HepG2 (cell line): ENCODE results near the gene INPP4B. TPM values are rescaled to one million over a fixed set of nuclear protein-coding genes. Genes with fewer than 3 reads are reported as not detected.

ENCODE experiments used
- ATAC-seq: fragments of 200-7000 bp; cut with Tn5 transposase; 3 replicates; pipeline ENCODE4 v1.9.1; 2020; ENCODE audit warnings: mild to moderate bottlenecking, moderate library complexity
- BruUV-seq: library from RNA; stranded (reverse); fragments of 400-500 nt; replicated peaks from 2 replicates; lab custom pipeline; 2021; lab: Mats Ljungman, UMichigan
- CTCF ChIA-PET: fragments of 300-600 bp; formaldehyde crosslinking; extraction: SDS; loops from one replicate; lab custom pipeline; 2021; ENCODE audit warnings: low total read pairs, inconsistent platforms, low intra/inter-chr PET ratio; lab: Yijun Ruan, JAX
- POLR2A ChIA-PET: fragments of 350-600 bp; sonication (Branson Sonifier 250); formaldehyde crosslinking; loops from one replicate; lab custom pipeline; 2020; ENCODE audit warnings: antibody characterized with exemption, inconsistent platforms; lab: Yijun Ruan, JAX
- DNase-seq: peaks from one replicate; pipeline ENCODE4 v3.0.0-alpha.2; 2015; ENCODE audit warnings: low spot score
- FAIRE-seq: peaks from 3 replicates; lab custom pipeline; 2011; peaks lifted over from hg19 to GRCh38; lab: Jason Lieb, UNC
- H2AFZ ChIP-seq: one replicate; pipeline ENCODE4 v1.6.1; 2011; ENCODE audit warnings: low read length, inconsistent platforms
- H3K27ac ChIP-seq: fragments of 300-600 bp; 3 replicates; pipeline ENCODE4 v1.8.0; 2011; ENCODE audit warnings: mixed run types, mild to moderate bottlenecking, mixed read lengths, low read length, inconsistent platforms; ENCODE audit not compliant: insufficient read depth; ENCODE audit errors: extremely low read length
- H3K27me3 ChIP-seq, 2 experiments: fragments of 200-600 bp in 1 of 2; 2 replicates in 1 of 2; 3 replicates in 1 of 2; pipeline versions ENCODE4 v1.6.0 to v1.8.0; 2011; ENCODE audit warnings: low read length in 2 of 2, mild to moderate bottlenecking in 2 of 2, moderate library complexity in 2 of 2, inconsistent platforms in 1 of 2; ENCODE audit not compliant: insufficient read depth in 2 of 2, control insufficient read depth in 1 of 2
- H3K36me3 ChIP-seq, 2 experiments: fragments of 200-600 bp in 1 of 2; replicated peaks in 1 of 2; 2 replicates in 1 of 2; 3 replicates in 1 of 2; pipeline versions ENCODE4 v1.5.1 to v1.8.0; 2011; ENCODE audit warnings: low read length in 2 of 2, inconsistent platforms in 1 of 2; ENCODE audit not compliant: insufficient read depth in 2 of 2, control insufficient read depth in 1 of 2
- H3K4me1 ChIP-seq: 2 replicates; pipeline ENCODE4 v1.5.1; 2012; ENCODE audit warnings: low read length, inconsistent platforms; ENCODE audit not compliant: insufficient read depth
- H3K4me2 ChIP-seq: 2 replicates; pipeline ENCODE4 v1.6.0; 2011; ENCODE audit warnings: low read depth, low read length, inconsistent platforms
- H3K4me3 ChIP-seq, 3 experiments: fragments of 200-600 bp in 1 of 3; sonication (generic), shearing (Covaris generic) in 1 of 3; replicated peaks in 1 of 3; 2 replicates each; pipeline ENCODE4 v1.5.1; 2011 to 2016; ENCODE audit warnings: low read length in 3 of 3, inconsistent platforms in 2 of 3, low read depth in 2 of 3, mild to moderate bottlenecking in 2 of 3, control low read depth in 1 of 3, mixed read lengths in 1 of 3; ENCODE audit not compliant: insufficient read depth in 1 of 3
- H3K79me2 ChIP-seq: one replicate; pipeline ENCODE4 v1.6.1; 2011; ENCODE audit warnings: low read length, inconsistent platforms; ENCODE audit not compliant: insufficient read depth
- H3K9ac ChIP-seq: 2 replicates; pipeline ENCODE4 v1.6.0; 2011; ENCODE audit warnings: mild to moderate bottlenecking, low read depth, low read length, inconsistent platforms; ENCODE audit not compliant: insufficient read depth
- H3K9me3 ChIP-seq: 2 replicates; pipeline ENCODE4 v1.5.1; 2012; ENCODE audit warnings: mild to moderate bottlenecking, low read length
- H4K20me1 ChIP-seq: 2 replicates; pipeline ENCODE4 v1.6.0; 2011; ENCODE audit warnings: inconsistent platforms, mild to moderate bottlenecking, low read length, moderate library complexity; ENCODE audit not compliant: insufficient read depth
- DBP ChIP-seq: sonication (generic); formaldehyde crosslinking; IDR thresholded peaks from 2 replicates; pipeline ENCODE4 v1.4.0; 2020; ENCODE audit warnings: missing genetic modification reagents; ENCODE audit errors: not compliant biosample characterization
- FOXP1 ChIP-seq, 2 experiments: fragments of 450-650 bp in 1 of 2; IDR thresholded peaks; 2 replicates each; pipeline ENCODE4 v1.6.1; 2017 to 2018; ENCODE audit warnings: antibody characterized with exemption in 1 of 2
- GATA4 ChIP-seq: sonication (generic); IDR thresholded peaks from 2 replicates; pipeline ENCODE4 v1.6.1; 2016; ENCODE audit warnings: antibody characterized with exemption, low read depth, borderline replicate concordance
- GATAD1 ChIP-seq: IDR thresholded peaks from 2 replicates; pipeline ENCODE4 v1.6.1; 2016; ENCODE audit warnings: missing genetic modification reagents, missing compliant biosample characterization
- SMAD3 ChIP-seq: sonication (generic); formaldehyde crosslinking; IDR thresholded peaks from 2 replicates; pipeline ENCODE4 v1.4.0; 2020; ENCODE audit warnings: missing genetic modification reagents
- ZBTB49 ChIP-seq: sonication (generic); formaldehyde crosslinking; IDR thresholded peaks from 2 replicates; pipeline ENCODE4 v1.4.0; 2020; ENCODE audit warnings: missing genetic modification reagents, borderline replicate concordance
- ZNF564 ChIP-seq: sonication (generic); formaldehyde crosslinking; IDR thresholded peaks from 2 replicates; pipeline ENCODE4 v1.8.1; 2023; ENCODE audit warnings: mild to moderate bottlenecking, missing genetic modification reagents
- ZNF777 ChIP-seq: sonication (generic); formaldehyde crosslinking; IDR thresholded peaks from 2 replicates; pipeline ENCODE4 v1.4.0; 2020; ENCODE audit warnings: missing genetic modification reagents
- WGBS: methylation state at CpG from one replicate; pipeline ENCODE4 v1.1.6; 2017; ENCODE audit warnings: low lambda C conversion rate; 5-methylcytosine and 5-hydroxymethylcytosine counted together
- in situ Hi-C: cut with HindIII; loops from 2 replicates; pipeline ENCODE4 v1.10.0; 2017; ENCODE audit warnings: low pct_unique_long_range_greater_than_20kb; ENCODE audit not compliant: extremely low pct_ligation_motif_present
- intact Hi-C: fragments of 100-400 bp; cut with micrococcal nuclease; formaldehyde crosslinking; loops from one replicate; pipeline ENCODE4 v1.10.0; 2022; ENCODE audit not compliant: unreplicated experiment
- polyA plus RNA-seq, 8 experiments: library from polyadenylated mRNA; depleted of rRNA in 3 of 8; stranded (reverse) in 7 of 8; unstranded in 1 of 8; fragments of >200 nt; fragmentation: Illumina TruSeq in 4 of 8; extraction: Trizol in 4 of 8; gene quantifications; 2 replicates each; pipeline versions ENCODE4 v1.2.1 to v1.2.3, GENCODE V29; 2011 to 2016; ENCODE audit warnings: low read depth in 4 of 8, missing spikeins in 1 of 8, mixed read lengths in 1 of 8; ENCODE audit not compliant: insufficient read depth in 1 of 8
- total RNA-seq, 5 experiments: library from RNA; depleted of rRNA; stranded (reverse); fragments of >200 nt; fragmentation: Illumina TruSeq; extraction: Trizol; gene quantifications; 2 replicates each; pipeline ENCODE4 v1.2.3, GENCODE V29; 2016; ENCODE audit warnings: low read depth in 1 of 5

Gene INPP4B
- total and polyA plus RNA-seq, 2 of the 13 experiments (the other 11 are each of a cell fraction or from before 2014, with no cell fraction given): not detected

GRCh38 chr4:142156256-142156655 is 689.8 kb downstream of the INPP4B start (continued):
- TF ChIP-seq ZBTB49: no peak

- H3K4me3 ChIP-seq: no peak overlapping the region
- in situ Hi-C loops: no loop called here
- H3K9me3 ChIP-seq: no peaks in the 10 kb centered on the region
- POLR2A ChIA-PET: no interaction called here
- TF ChIP-seq SMAD3: no peak
- no peak for TF ChIP-seq FOXP1 (IDR thresholded peaks at IDR 0.05)
- no peak for TF ChIP-seq FOXP1 (CRISPR knock-in tag; IDR thresholded peaks at IDR 0.05)
- no peak for TF ChIP-seq ZNF564
- TF ChIP-seq DBP (CRISPR knock-in tag): no peak
- TF ChIP-seq ZNF777 (CRISPR knock-in tag): no peak
- TF ChIP-seq GATAD1 (CRISPR knock-in tag): no peak
- no peak for TF ChIP-seq GATA4
- TF ChIP-seq, all 625 proteins: peak for 0
- no peak for ATAC-seq
- CTCF ChIA-PET: no interaction called here
- 2% methylated on average over 2 of the region's 2 CpGs for WGBS
- Histone ChIP-seq H3K27me3 (no peaks in the 10 kb centered on the region; a peak in 1 of 5 replicates), H3K36me3 (no peaks in the 10 kb centered on the region), H3K9ac (no peak overlapping the region), H4K20me1 (no peaks in the 10 kb centered on the region), H3K4me1 (no peaks in the 10 kb centered on the region), H3K27ac (no peak overlapping the region), H3K79me2 (no peaks in the 10 kb centered on the region), H3K4me2 (no peak overlapping the region), H2AFZ (no peak overlapping the region)
- FAIRE-seq: no peak
- intact Hi-C loops: no loop called here
- BruUV-seq: no TSS peak
- no peak for DNase-seq
These were observed 690.8 kb downstream of the INPP4B start for GRCh38 chr4:142155347-142155746.
